Limb (tissue), 2 donors: ENCODE measurements around the gene CTTN.

Experiments used
- DNase-seq, 2 donors: peaks; one replicate each; pipeline ENCODE4 v3.0.0-alpha.2; 2016; ENCODE audit errors: extremely low spot score in 2 of 2

Gene CTTN

GRCh38 chr11:70473873-70474690 is 75.8 kb downstream of the CTTN start:
- DNase-seq: no peak

GRCh38 chr11:70474710-70475109 is 76.4 kb downstream of the CTTN start:
- no peak for DNase-seq

GRCh38 chr11:70476669-70477068 is 78.3 kb downstream of the CTTN start:
- DNase-seq: no peak

GRCh38 chr11:70477176-70477575 is 78.8 kb downstream of the CTTN start:
- DNase-seq: no peak

GRCh38 chr11:70477609-70478008 is 79.3 kb downstream of the CTTN start:
- DNase-seq: peak in 1 of 2 donors; percentile 58

- no peak for DNase-seq
Measured at GRCh38 chr11:70478166-70478890, 80.0 kb downstream of the CTTN start.

GRCh38 chr11:70480711-70481110 is 82.4 kb downstream of the CTTN start:
- DNase-seq: no peak

- DNase-seq: no peak
Measured at GRCh38 chr11:70481625-70482528, 83.5 kb downstream of the CTTN start.

GRCh38 chr11:70482529-70482917 is 84.2 kb downstream of the CTTN start:
- peak; percentile 38 to 55 for DNase-seq

GRCh38 chr11:70483077-70483861 is 84.9 kb downstream of the CTTN start:
- DNase-seq: no peak

GRCh38 chr11:70483917-70484316 is 85.6 kb downstream of the CTTN start:
- DNase-seq: no peak

GRCh38 chr11:70485326-70486025 is 87.1 kb downstream of the CTTN start:
- DNase-seq: no peak

- no peak for DNase-seq
Measured at GRCh38 chr11:70486026-70486415, 87.7 kb downstream of the CTTN start.
